Endothelial cell of umbilical vein (primary cell): ENCODE measurements around the gene PAM16. TPM values are rescaled to one million over a fixed set of nuclear protein-coding genes. Genes with fewer than 3 reads are reported as not detected.
A peak's percentile ranks its signal among the peaks of the same experiment; 100 is the strongest.

Source experiments
- BruUV-seq: library from RNA; stranded (reverse); fragments of 400-500 nt; replicated peaks from 2 replicates; lab custom pipeline; 2021; lab: Mats Ljungman, UMichigan
- CTCF ChIA-PET: fragments of 300-600, 350-600 bp; sonication (Branson Sonifier 250); formaldehyde crosslinking; loops from one replicate; lab custom pipeline; 2021; ENCODE audit warnings: antibody characterized with exemption, inconsistent platforms; lab: Charles Lee
- POLR2A ChIA-PET: fragments of 300-600, 350-600 bp; sonication (Branson Sonifier 250); formaldehyde crosslinking; loops from one replicate; lab custom pipeline; 2021; ENCODE audit warnings: antibody characterized with exemption, inconsistent platforms; lab: Charles Lee
- DNase-seq: peaks from one replicate; pipeline ENCODE4 v3.0.0-alpha.2; 2011; ENCODE audit warnings: low read depth, low spot score
- FAIRE-seq: peaks from 2 replicates; lab custom pipeline; 2011; peaks lifted over from hg19 to GRCh38; lab: Jason Lieb, UNC
- H2AFZ ChIP-seq: 2 replicates; pipeline ENCODE4 v1.6.0; 2012; ENCODE audit warnings: low read depth, low read length, control low read depth, inconsistent platforms
- H3K27ac ChIP-seq: 2 replicates; pipeline ENCODE4 v1.5.1; 2011; ENCODE audit warnings: low read depth, mild to moderate bottlenecking, control low read depth, low read length, moderate library complexity; ENCODE audit not compliant: insufficient read depth
- H3K27me3 ChIP-seq, 2 experiments: 2 replicates each; pipeline versions ENCODE4 v1.6.0 to v1.6.1; 2011; ENCODE audit warnings: low read length in 2 of 2, mixed read lengths in 1 of 2; ENCODE audit not compliant: control insufficient read depth in 2 of 2, insufficient read depth in 2 of 2
- H3K36me3 ChIP-seq, 2 experiments: 2 replicates in 1 of 2; 3 replicates in 1 of 2; pipeline ENCODE4 v1.5.1; 2011; ENCODE audit warnings: low read length in 2 of 2, mild to moderate bottlenecking in 1 of 2, moderate library complexity in 1 of 2; ENCODE audit not compliant: control insufficient read depth in 2 of 2, insufficient read depth in 2 of 2; ENCODE audit errors: extremely low read depth in 1 of 2
- H3K4me1 ChIP-seq: 3 replicates; pipeline ENCODE4 v1.5.1; 2011; ENCODE audit warnings: mild to moderate bottlenecking, low read length; ENCODE audit not compliant: control insufficient read depth, insufficient read depth; ENCODE audit errors: extremely low read depth
- H3K4me2 ChIP-seq: 2 replicates; pipeline ENCODE4 v1.6.1; 2011; ENCODE audit warnings: low read length, control low read depth, mixed read lengths; ENCODE audit not compliant: insufficient read depth
- H3K4me3 ChIP-seq, 3 experiments: fragments of 200-600 bp in 1 of 3; sonication (generic), shearing (Covaris generic) in 1 of 3; replicated peaks in 1 of 3; 2 replicates each; pipeline ENCODE4 v1.5.1; 2011 to 2016; ENCODE audit warnings: control low read depth in 3 of 3, low read length in 3 of 3, mild to moderate bottlenecking in 2 of 3, inconsistent platforms in 1 of 3, low read depth in 1 of 3, moderate library complexity in 1 of 3; ENCODE audit not compliant: insufficient read depth in 1 of 3
- H3K79me2 ChIP-seq: 2 replicates; pipeline ENCODE4 v1.6.0; 2012; ENCODE audit warnings: low read length, inconsistent platforms; ENCODE audit not compliant: control insufficient read depth, insufficient read depth
- H3K9ac ChIP-seq: replicated peaks from 2 replicates; pipeline ENCODE3; 2011; ENCODE audit warnings: low read length, control low read depth; ENCODE audit not compliant: insufficient read depth; ENCODE audit errors: extremely low read depth
- H3K9me1 ChIP-seq: replicated peaks from 3 replicates; pipeline ENCODE4 v1.6.0; 2011; ENCODE audit warnings: mild to moderate bottlenecking, low read length; ENCODE audit not compliant: control insufficient read depth, insufficient read depth; ENCODE audit errors: extremely low read depth
- H3K9me3 ChIP-seq: replicated peaks from 2 replicates; pipeline ENCODE4 v1.5.1; 2012; ENCODE audit warnings: low read length, inconsistent platforms; ENCODE audit not compliant: control insufficient read depth, insufficient read depth
- H4K20me1 ChIP-seq: replicated peaks from 2 replicates; pipeline ENCODE3; 2011; ENCODE audit warnings: mild to moderate bottlenecking, low read length; ENCODE audit not compliant: control insufficient read depth, insufficient read depth; ENCODE audit errors: extremely low read depth
- EZH2 ChIP-seq: IDR thresholded peaks from 2 replicates; pipeline ENCODE4 v1.6.1; 2012; ENCODE audit warnings: borderline replicate concordance, low read depth, mild to moderate bottlenecking, moderate library complexity, low read length, inconsistent platforms; ENCODE audit not compliant: severe bottlenecking
- FOS ChIP-seq: IDR thresholded peaks from 2 replicates; pipeline ENCODE4 v1.6.1; 2011; ENCODE audit warnings: mild to moderate bottlenecking, low read length, moderate library complexity, borderline replicate concordance; ENCODE audit not compliant: insufficient read depth
- GATA2 ChIP-seq: IDR thresholded peaks from 2 replicates; pipeline ENCODE4 v1.7.0; 2011; ENCODE audit warnings: low read depth, mild to moderate bottlenecking, moderate library complexity, mixed read lengths, low read length; ENCODE audit not compliant: insufficient read length, insufficient read depth
- JUN ChIP-seq: IDR thresholded peaks from 2 replicates; pipeline ENCODE4 v1.6.1; 2011; ENCODE audit warnings: borderline replicate concordance, low read depth; ENCODE audit not compliant: insufficient read length, insufficient read depth
- MYC ChIP-seq: IDR thresholded peaks from one replicate; pipeline ENCODE4 v1.6.1; 2011; ENCODE audit warnings: mild to moderate bottlenecking, low read depth, low read length
- POLR2A ChIP-seq: IDR thresholded peaks from 2 replicates; pipeline ENCODE4 v1.6.1; 2012; ENCODE audit warnings: low read depth, mild to moderate bottlenecking, control low read depth, low read length
- POLR2AphosphoS5 ChIP-seq: IDR thresholded peaks from 2 replicates; pipeline ENCODE4 v1.6.1; 2012; ENCODE audit warnings: low read depth, mild to moderate bottlenecking, control low read depth, low read length, moderate library complexity; ENCODE audit not compliant: insufficient read depth
- dilution Hi-C: fragments of 300-500 bp; cut with MboI; formaldehyde crosslinking; loops from one replicate; pipeline ENCODE4 v1.15.0; 2019; ENCODE audit warnings: low sequenced_read_pairs; ENCODE audit not compliant: extremely low pct_ligation_motif_present
- intact Hi-C: fragments of 100-400 bp; cut with micrococcal nuclease; formaldehyde crosslinking; loops from one replicate; pipeline ENCODE4 v1.10.0; 2022
- polyA plus RNA-seq, 4 experiments: library from polyadenylated mRNA; depleted of rRNA in 3 of 4; stranded (reverse) in 3 of 4; unstranded in 1 of 4; fragments of >200 nt; gene quantifications; 2 replicates each; pipeline versions ENCODE4 v1.2.1 to v1.2.3, GENCODE V29; 2011 to 2012; ENCODE audit warnings: missing spikeins in 1 of 4
- total RNA-seq: library from RNA; stranded (reverse); gene quantifications from 2 replicates; pipeline ENCODE4 v1.2.3, GENCODE V29; 2021
- TF ChIP-seq, protein P1 (sequence below), 2 donors: IDR thresholded peaks; 1 replicate in 1 of 2; 2 replicates in 1 of 2; pipeline ENCODE4 v1.5.1; 2011; ENCODE audit warnings: low read length in 2 of 2, mild to moderate bottlenecking in 2 of 2, moderate library complexity in 2 of 2, control low read depth in 1 of 2, inconsistent platforms in 1 of 2, low read depth in 1 of 2; ENCODE audit not compliant: insufficient read depth in 1 of 2; ENCODE audit errors: extremely low read depth in 1 of 2
- TF ChIP-seq, protein P2 (sequence below): IDR thresholded peaks from 2 replicates; pipeline ENCODE4 v1.6.1; 2011; ENCODE audit not compliant: insufficient read depth, insufficient read length

Gene PAM16
- total and polyA plus RNA-seq, 2 donors (not counting 3 experiments of a cell fraction or from before 2014, with no cell fraction given), result 40.0 to 67.2 TPM

DNA sequence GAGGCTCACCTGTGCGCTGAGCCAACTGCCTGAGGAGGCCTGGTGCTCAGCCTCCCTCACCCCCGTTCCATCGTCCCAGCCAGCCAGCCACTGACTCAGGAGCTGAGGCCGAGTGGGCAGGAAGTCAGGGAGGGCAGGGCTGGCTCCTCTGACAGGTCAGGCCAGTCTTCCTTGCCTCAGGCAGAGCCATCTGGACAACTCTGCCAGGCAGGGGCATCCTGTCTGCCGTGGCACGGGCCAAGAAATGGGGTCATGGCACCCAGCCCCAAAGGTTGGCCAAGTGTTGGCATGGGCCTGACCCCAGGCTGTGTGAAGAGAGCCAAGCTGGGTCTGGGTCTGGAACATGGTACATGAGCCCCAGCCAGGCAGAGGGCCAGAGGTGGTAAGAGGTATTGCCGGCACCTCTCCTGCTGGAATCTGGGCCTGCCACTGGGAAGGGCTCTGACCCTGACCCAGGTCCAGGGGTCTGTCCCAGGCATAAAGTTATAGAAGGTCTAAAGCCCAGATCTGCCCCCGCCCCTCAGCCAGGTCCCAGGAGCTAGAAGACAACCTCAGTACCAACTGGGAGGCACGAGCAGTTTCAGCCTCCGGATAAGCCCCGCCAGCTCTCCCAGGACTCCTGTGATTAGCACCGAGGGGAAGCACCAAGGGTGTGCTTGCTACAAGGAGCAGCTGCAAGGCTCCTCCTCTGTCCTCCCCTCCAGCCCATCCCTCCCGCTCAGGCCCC is 18.0 kb upstream of the PAM16 start:
- ChIA-PET POLR2A (interaction anchor here (0.6 kb wide), 1 partner anchor 63 kb away, joined by 4 read pairs; no protein-coding TSS in a partner anchor), CTCF (interaction anchor here (1.0 to 2.6 kb wide), 7 partner anchors 9 to 386 kb away, joined by 3 to 18 read pairs (median 3); no protein-coding TSS in a partner anchor)
- H3K9ac ChIP-seq, result no peak overlapping the region
- no peak overlapping the region for H3K4me3 ChIP-seq
- TF ChIP-seq POLR2AphosphoS5 (no peak), POLR2A (no peak), JUN (no peak), MYC (no peak), GATA2 (no peak), EZH2 (no peak), FOS (no peak)
- TF ChIP-seq, protein P1, sequence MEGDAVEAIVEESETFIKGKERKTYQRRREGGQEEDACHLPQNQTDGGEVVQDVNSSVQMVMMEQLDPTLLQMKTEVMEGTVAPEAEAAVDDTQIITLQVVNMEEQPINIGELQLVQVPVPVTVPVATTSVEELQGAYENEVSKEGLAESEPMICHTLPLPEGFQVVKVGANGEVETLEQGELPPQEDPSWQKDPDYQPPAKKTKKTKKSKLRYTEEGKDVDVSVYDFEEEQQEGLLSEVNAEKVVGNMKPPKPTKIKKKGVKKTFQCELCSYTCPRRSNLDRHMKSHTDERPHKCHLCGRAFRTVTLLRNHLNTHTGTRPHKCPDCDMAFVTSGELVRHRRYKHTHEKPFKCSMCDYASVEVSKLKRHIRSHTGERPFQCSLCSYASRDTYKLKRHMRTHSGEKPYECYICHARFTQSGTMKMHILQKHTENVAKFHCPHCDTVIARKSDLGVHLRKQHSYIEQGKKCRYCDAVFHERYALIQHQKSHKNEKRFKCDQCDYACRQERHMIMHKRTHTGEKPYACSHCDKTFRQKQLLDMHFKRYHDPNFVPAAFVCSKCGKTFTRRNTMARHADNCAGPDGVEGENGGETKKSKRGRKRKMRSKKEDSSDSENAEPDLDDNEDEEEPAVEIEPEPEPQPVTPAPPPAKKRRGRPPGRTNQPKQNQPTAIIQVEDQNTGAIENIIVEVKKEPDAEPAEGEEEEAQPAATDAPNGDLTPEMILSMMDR (IDR thresholded peaks at IDR 0.05; ENCODE audit: extremely low read depth in 1 of 2, insufficient read depth in 1 of 2, low read depth in 1 of 2, low read length in 2 of 2), result no peak
- TF ChIP-seq, protein P2, sequence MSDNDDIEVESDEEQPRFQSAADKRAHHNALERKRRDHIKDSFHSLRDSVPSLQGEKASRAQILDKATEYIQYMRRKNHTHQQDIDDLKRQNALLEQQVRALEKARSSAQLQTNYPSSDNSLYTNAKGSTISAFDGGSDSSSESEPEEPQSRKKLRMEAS, result no peak
- BruUV-seq, result no TSS peak
- H2AFZ ChIP-seq, result no peak overlapping the region
- no peaks in the 10 kb centered on the region for H3K9me1 ChIP-seq
- H3K9me3 ChIP-seq, result no peaks in the 10 kb centered on the region
- H3K27ac ChIP-seq, result no peak overlapping the region
- FAIRE-seq (peak; percentile 4), DNase-seq (no peak)
- intact Hi-C loops, result no loop called here
- H4K20me1 ChIP-seq, result no peaks in the 10 kb centered on the region
- H3K27me3 ChIP-seq, result no peaks in the 10 kb centered on the region
- peaks cover 0 to 7% of the 10 kb centered on the region in 2 experiments for H3K36me3 ChIP-seq
- no peaks in the 10 kb centered on the region for H3K79me2 ChIP-seq
- no peak overlapping the region for H3K4me2 ChIP-seq
- dilution Hi-C loops, result no loop called here
- peaks cover 6% of the 10 kb centered on the region for H3K4me1 ChIP-seq
